HL-60 (cell line): ENCODE measurements around the gene GUCA2A.

Experiments
- POLR2AphosphoS5 ChIP-seq: IDR thresholded peaks from 2 replicates; pipeline ENCODE4 v1.6.1; 2012; ENCODE audit warnings: low read depth
- SPI1 ChIP-seq: IDR thresholded peaks from 2 replicates; pipeline ENCODE4 v1.6.1; 2012; ENCODE audit warnings: low read depth, mild to moderate bottlenecking, borderline replicate concordance
- TF ChIP-seq, protein P1 (sequence below): IDR thresholded peaks from one replicate; pipeline ENCODE4 v1.5.1; 2011; ENCODE audit warnings: low read length, control low read depth, inconsistent platforms; ENCODE audit not compliant: insufficient read depth

DNA sequence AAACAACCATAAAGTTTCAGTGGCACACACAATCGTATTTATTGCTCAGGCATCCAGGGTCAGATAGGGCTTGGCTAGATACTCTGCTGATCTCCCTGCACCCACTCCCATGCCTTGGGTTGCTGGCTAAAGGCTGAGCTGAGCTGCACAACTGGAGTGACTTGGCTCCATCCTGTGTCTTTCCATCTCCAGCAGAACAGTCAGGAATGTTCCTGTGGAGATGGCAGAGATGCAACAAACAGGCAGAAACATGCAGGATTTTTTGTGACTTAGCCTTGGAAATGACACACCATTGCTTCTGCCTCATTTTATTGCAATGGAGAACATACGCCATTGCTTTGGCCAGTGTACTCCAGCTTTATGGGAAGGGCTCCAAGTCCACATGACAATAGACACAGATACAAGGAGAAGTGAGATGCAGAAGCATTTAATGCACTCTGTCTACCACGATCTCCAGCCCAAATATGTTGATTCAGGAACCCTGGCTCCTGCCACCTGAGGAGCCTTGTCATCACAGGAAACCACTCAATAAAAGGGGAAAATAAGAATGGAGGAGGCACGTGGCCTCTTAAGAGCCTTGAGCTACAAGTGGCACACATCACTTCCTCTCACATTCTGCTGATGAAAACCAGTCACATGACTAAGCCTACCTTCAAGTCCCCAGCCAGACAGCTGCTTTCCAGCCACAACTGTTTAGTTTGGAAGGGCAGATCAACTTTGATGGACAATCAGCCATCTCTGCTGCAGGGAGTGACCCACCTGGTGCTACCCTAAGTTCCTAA, 21.5 kb downstream of the GUCA2A start:
- TF ChIP-seq, protein P1, sequence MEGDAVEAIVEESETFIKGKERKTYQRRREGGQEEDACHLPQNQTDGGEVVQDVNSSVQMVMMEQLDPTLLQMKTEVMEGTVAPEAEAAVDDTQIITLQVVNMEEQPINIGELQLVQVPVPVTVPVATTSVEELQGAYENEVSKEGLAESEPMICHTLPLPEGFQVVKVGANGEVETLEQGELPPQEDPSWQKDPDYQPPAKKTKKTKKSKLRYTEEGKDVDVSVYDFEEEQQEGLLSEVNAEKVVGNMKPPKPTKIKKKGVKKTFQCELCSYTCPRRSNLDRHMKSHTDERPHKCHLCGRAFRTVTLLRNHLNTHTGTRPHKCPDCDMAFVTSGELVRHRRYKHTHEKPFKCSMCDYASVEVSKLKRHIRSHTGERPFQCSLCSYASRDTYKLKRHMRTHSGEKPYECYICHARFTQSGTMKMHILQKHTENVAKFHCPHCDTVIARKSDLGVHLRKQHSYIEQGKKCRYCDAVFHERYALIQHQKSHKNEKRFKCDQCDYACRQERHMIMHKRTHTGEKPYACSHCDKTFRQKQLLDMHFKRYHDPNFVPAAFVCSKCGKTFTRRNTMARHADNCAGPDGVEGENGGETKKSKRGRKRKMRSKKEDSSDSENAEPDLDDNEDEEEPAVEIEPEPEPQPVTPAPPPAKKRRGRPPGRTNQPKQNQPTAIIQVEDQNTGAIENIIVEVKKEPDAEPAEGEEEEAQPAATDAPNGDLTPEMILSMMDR: no peak
- TF ChIP-seq POLR2AphosphoS5: no peak
- TF ChIP-seq SPI1: peak; percentile 76; the same call in 1 of the 2 replicates
